Measurements from ENCODE around the gene RBM20. TPM values are rescaled to one million over a fixed set of nuclear protein-coding genes. Genes with fewer than 3 reads are reported as not detected.

The RBM20 gene
- polyA plus RNA-seq, 1 experiment = 0.11 TPM

GRCh38 chr10:110698782-110699201, 54.7 kb downstream of the RBM20 start:
- no peak for TF ChIP-seq CTCF (IDR thresholded peaks at IDR 0.05; ENCODE audit: low read depth, low read length)
- Histone ChIP-seq H3K27ac (ENCODE audit: low read depth, low read length) (no peak overlapping the region), H3K4me3 (ENCODE audit: low read depth, low read length) (no peak overlapping the region), H3K9me3 (ENCODE audit: control insufficient read depth, insufficient read depth, low read length) (no peaks in the 10 kb centered on the region), H3K27me3 (ENCODE audit: control insufficient read depth, insufficient read depth, low read length) (no peaks in the 10 kb centered on the region)
- CTCF ChIA-PET = interaction anchor here (1.0 kb wide), 1 partner anchor 26 kb away, joined by 3 read pairs; no protein-coding TSS in a partner anchor
- POLR2A ChIA-PET = no interaction called here
- DNase-seq (ENCODE audit: low read depth, low spot score) = no peak

- no peak for TF ChIP-seq CTCF (IDR thresholded peaks at IDR 0.05; ENCODE audit: low read depth, low read length)
- ChIA-PET POLR2A (no interaction called here), CTCF (interaction anchor here (1.0 kb wide), 1 partner anchor 27 kb away, joined by 3 read pairs; no protein-coding TSS in a partner anchor)
- H3K9me3 ChIP-seq (ENCODE audit: control insufficient read depth, insufficient read depth, low read length) = no peaks in the 10 kb centered on the region
- no peak overlapping the region for H3K27ac ChIP-seq (ENCODE audit: low read depth, low read length)
- H3K27me3 ChIP-seq (ENCODE audit: control insufficient read depth, insufficient read depth, low read length) = no peaks in the 10 kb centered on the region
- H3K4me3 ChIP-seq (ENCODE audit: low read depth, low read length) = no peak overlapping the region
- DNase-seq (ENCODE audit: low read depth, low spot score) = no peak
Observed at GRCh38 chr10:110699859-110700468, 55.8 kb downstream of the RBM20 start.

GRCh38 chr10:110700947-110701616, 56.9 kb downstream of the RBM20 start:
- no peaks in the 10 kb centered on the region for H3K27me3 ChIP-seq (ENCODE audit: control insufficient read depth, insufficient read depth, low read length)
- no peak overlapping the region for H3K27ac ChIP-seq (ENCODE audit: low read depth, low read length)
- H3K4me3 ChIP-seq (ENCODE audit: low read depth, low read length) = no peak overlapping the region
- no peak for TF ChIP-seq CTCF (IDR thresholded peaks at IDR 0.05; ENCODE audit: low read depth, low read length)
- no peak for DNase-seq (ENCODE audit: low read depth, low spot score)
- ChIA-PET POLR2A (no interaction called here), CTCF (interaction anchor here (1.3 kb wide), 1 partner anchor 29 kb away, joined by 4 read pairs; no protein-coding TSS in a partner anchor)
- no peaks in the 10 kb centered on the region for H3K9me3 ChIP-seq (ENCODE audit: control insufficient read depth, insufficient read depth, low read length)

GRCh38 chr10:110701617-110701971, 57.5 kb downstream of the RBM20 start:
- DNase-seq (ENCODE audit: low read depth, low spot score) = no peak
- Histone ChIP-seq H3K27ac (ENCODE audit: low read depth, low read length) (no peak overlapping the region), H3K4me3 (ENCODE audit: low read depth, low read length) (no peak overlapping the region), H3K27me3 (ENCODE audit: control insufficient read depth, insufficient read depth, low read length) (no peaks in the 10 kb centered on the region), H3K9me3 (ENCODE audit: control insufficient read depth, insufficient read depth, low read length) (no peaks in the 10 kb centered on the region)
- no peak for TF ChIP-seq CTCF (IDR thresholded peaks at IDR 0.05; ENCODE audit: low read depth, low read length)
- POLR2A ChIA-PET = no interaction called here
- CTCF ChIA-PET = interaction anchor here (1.3 kb wide), 1 partner anchor 29 kb away, joined by 4 read pairs; no protein-coding TSS in a partner anchor

GRCh38 chr10:110704070-110704469, 59.9 kb downstream of the RBM20 start:
- Histone ChIP-seq H3K9me3 (ENCODE audit: control insufficient read depth, insufficient read depth, low read length) (no peaks in the 10 kb centered on the region), H3K27me3 (ENCODE audit: control insufficient read depth, insufficient read depth, low read length) (no peaks in the 10 kb centered on the region), H3K27ac (ENCODE audit: low read depth, low read length) (no peak overlapping the region), H3K4me3 (ENCODE audit: low read depth, low read length) (no peak overlapping the region)
- DNase-seq (ENCODE audit: low read depth, low spot score) = no peak
- CTCF ChIA-PET = no interaction called here
- POLR2A ChIA-PET = no interaction called here
- no peak for TF ChIP-seq CTCF (IDR thresholded peaks at IDR 0.05; ENCODE audit: low read depth, low read length)

All from AG04450 (cell line).